ENCODE data around the gene B4GALT1.

The B4GALT1 gene

DNA sequence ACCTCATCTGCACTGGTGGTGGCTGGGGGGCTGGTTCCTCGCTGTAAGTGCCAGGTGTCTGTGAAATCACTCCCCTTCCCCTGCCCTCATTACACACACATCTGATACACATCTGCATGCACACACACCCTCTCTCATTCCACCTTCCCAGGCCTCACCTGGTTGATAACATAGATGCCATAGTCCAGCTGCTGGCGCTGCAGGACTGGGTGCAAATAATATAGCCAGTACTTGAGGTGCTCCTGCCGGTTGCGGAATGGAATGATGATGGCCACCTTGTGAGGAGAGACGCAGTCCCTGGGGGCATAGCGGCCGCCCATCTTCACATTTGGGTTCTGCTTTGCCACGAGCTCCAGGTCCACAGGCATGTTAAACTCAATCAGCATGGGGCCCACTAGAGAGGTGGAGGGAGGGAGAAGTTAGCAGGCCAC lies 32.1 kb downstream of the B4GALT1 start:
- FAIRE-seq (no peak), DNase-seq (ENCODE audit: insufficient read length) (no peak)
- TF ChIP-seq TAF1 (IDR thresholded peaks at IDR 0.05; ENCODE audit: borderline replicate concordance, low read depth, low read length) (no peak), POLR2A (IDR thresholded peaks at IDR 0.05; ENCODE audit: low read depth, low read length) (no peak), POLR2AphosphoS5 (IDR thresholded peaks at IDR 0.05; ENCODE audit: low read depth, low read length) (no peak)

DNA sequence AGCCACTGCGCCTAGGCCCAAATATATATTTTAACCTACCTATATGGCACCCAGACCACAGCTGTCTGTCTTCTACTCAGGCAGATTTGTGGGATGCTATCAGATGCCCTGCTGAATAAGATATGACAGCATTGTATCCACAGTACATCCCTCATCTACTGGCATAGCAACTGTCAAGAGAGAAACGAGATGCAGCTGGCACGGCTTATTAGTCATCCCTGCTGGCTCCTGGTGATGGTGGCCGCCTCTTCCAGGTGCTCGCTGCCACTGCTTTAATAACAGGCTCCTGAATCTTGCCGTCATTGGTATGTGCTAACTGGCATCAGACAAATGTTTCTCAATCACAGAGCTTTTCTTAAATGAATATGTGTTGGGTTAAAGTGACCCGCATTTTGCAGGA lies 34.0 kb downstream of the B4GALT1 start:
- FAIRE-seq (no peak), DNase-seq (ENCODE audit: insufficient read length) (no peak)
- no peak for TF ChIP-seq TAF1 (IDR thresholded peaks at IDR 0.05; ENCODE audit: borderline replicate concordance, low read depth, low read length)
- TF ChIP-seq POLR2AphosphoS5 (IDR thresholded peaks at IDR 0.05; ENCODE audit: low read depth, low read length), result no peak
- no peak for TF ChIP-seq POLR2A (IDR thresholded peaks at IDR 0.05; ENCODE audit: low read depth, low read length)

DNA sequence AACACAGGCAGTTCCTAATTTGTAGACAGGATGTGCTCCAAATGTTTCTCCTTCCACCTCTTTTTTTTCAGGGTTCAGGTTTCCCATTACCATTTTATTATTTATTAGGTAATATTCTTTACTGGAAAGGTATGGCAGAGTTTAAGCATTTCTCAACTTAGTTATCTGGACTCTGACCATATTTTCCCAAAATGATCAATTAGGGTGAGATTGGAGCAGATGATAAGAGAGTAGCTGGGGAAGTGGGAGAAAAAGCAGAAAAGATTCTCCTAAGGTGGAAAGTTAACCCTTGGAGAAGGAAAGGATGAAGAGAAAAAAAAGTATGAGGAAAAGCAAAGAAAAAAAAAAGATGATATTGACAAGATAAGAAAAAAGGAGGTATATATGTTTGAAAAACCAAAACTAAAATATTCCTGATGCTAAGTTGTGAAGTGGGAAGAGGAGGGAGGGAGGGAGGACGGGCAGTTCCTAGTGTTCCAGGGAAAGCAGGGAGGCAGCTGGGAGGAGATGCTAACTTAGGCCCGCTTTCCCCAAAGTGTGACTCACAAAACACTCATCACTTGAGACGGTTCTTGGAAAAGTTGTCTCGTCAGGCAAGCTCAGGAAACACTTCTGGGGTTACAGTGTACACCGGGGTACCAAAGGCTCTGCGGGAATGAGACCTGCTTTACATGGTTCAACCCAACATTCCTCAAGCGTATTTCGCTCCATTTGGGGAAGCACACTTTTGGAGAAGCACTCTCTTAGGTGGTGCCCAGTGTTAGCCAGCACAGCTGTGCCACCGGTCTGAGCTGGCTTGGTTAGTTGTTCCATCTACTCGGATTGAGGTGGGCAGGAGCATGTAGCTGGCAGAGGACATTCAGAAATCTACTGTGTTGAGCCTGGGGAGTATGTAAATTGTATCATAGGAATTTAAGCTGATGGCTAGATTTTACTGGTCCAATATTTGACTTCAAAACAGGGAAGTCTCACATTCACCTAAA lies 35.1 kb downstream of the B4GALT1 start:
- FAIRE-seq (no peak), DNase-seq (ENCODE audit: insufficient read length) (no peak)
- TF ChIP-seq POLR2AphosphoS5 (IDR thresholded peaks at IDR 0.05; ENCODE audit: low read depth, low read length), result no peak
- TF ChIP-seq TAF1 (IDR thresholded peaks at IDR 0.05; ENCODE audit: borderline replicate concordance, low read depth, low read length), result no peak
- no peak for TF ChIP-seq POLR2A (IDR thresholded peaks at IDR 0.05; ENCODE audit: low read depth, low read length)

DNA sequence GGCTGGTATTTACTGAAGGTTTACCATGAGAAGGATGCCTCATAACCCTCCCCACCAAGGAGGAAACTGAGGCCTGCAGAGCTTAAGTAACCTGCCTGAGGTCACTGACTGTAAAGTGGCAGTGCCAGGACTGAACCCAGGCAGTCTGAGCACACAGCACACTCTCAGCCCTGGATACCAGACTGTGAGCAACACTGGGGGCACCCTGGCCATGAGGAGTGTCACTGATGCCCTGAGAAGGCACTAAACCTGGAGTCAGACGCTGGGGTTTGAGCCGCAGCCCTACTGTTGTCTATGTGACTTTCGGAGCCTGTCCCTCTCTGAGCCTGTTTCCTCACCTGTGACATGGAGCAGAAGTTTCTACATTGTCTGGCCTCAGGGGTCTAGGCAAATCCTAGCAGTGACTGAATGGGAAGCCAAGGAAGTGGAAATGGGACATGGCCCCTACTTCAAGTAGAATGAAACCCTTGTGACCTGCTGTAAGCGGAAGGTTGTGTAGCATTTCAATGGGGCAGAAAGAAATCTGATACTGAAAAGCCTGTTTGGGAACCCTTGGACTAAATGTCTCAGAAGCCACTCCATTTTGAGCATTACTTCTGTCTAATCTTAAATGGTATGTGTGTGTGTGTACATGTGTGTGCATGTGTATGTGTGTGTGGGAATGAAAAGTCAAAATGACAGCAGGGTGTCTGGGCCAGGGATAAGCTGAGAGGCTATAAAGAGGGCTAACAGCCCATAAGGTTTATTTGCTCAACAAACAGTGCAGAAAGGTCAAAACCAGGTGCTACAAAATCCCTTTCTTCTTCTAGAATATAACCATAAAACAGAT lies 36.0 kb downstream of the B4GALT1 start:
- FAIRE-seq (no peak), DNase-seq (ENCODE audit: insufficient read length) (no peak)
- TF ChIP-seq POLR2AphosphoS5 (IDR thresholded peaks at IDR 0.05; ENCODE audit: low read depth, low read length), result no peak
- TF ChIP-seq POLR2A (IDR thresholded peaks at IDR 0.05; ENCODE audit: low read depth, low read length), result no peak
- no peak for TF ChIP-seq TAF1 (IDR thresholded peaks at IDR 0.05; ENCODE audit: borderline replicate concordance, low read depth, low read length)

DNA sequence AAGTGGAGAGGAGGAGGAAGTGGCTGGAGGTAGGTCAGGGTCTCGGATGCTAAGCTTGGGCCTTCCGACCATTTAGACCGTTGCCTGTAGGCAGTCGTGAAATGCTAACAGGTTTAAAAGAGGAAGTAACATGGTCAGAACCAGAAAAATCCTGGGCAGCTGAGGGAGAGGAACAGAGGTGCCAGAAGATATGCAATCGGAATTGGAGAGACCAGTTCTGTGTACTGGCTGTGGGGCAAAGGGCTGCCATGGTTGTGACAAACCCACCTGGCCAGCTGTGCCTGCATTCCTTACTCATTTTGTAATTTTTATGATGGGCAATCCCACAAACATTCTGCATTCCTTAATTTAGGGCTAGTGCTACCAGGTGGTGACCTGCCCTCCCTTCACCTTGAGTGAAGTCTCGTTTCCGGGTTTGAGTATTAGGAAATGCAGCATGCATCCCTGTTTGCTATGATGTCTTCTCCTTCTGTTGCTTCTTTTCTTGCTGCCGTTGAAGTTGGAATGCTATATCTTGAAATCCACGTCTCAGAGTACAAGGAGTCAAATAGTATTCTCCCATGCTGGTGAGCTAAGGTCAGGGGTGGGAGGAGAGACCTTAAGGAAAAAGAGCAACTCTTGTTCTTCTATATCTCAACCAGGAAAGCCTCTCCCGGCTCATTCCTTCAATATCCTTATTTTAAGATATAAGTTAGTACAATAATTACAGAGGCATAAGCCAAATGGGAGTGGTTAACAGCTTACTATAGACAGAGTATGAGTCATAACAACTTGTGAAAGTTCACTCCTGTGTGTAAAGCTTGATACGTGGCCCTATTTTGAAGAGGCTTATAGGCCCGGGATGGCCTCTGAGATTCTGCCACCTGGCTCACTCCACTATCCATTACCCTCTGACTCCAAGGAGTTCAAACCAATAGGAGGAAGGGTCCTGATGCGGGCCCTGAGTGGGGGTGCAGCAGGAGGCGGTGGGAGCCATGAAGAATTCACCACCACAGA lies 37.0 kb downstream of the B4GALT1 start:
- no peak for TF ChIP-seq TAF1 (IDR thresholded peaks at IDR 0.05; ENCODE audit: borderline replicate concordance, low read depth, low read length)
- peak; percentile 35; the same call in 1 of the 2 replicates for TF ChIP-seq POLR2A (IDR thresholded peaks at IDR 0.05; ENCODE audit: low read depth, low read length)
- FAIRE-seq, result peak; percentile 84
- no peak for DNase-seq (ENCODE audit: insufficient read length)

DNA sequence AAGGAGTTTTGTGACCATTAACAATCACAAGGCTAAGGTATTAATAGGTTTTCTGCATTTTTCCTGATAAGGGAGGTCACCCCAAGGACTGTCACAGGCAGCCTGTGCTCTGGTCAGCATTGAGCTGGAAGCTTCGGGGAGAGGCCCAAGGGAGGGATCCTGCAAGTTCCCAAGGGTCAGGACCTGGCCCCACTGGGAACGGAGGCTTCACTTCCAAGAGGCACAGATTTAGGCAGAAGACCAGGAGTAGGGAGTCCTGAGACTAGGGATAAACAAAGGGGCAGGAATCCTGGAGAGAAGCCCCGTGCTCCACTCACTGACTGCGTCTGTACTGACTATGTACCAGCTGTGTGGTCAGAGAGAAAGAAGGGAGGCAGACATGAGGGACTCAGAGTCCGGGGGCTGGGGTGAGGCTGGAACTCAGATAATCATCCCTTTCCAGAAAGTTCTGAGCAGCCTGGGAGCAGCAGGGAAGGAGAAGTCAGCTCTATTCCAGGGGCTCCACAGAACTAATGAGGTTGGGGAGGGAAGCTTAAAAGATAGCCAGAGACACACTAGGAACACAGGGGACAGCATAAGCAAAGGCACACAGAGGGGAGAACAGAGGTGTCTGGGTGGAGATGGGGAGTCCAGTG lies 37.8 kb downstream of the B4GALT1 start:
- no peak for TF ChIP-seq POLR2AphosphoS5 (IDR thresholded peaks at IDR 0.05; ENCODE audit: low read depth, low read length)
- TF ChIP-seq POLR2A (IDR thresholded peaks at IDR 0.05; ENCODE audit: low read depth, low read length), result no peak; the same call in 1 of the 2 replicates
- no peak for TF ChIP-seq TAF1 (IDR thresholded peaks at IDR 0.05; ENCODE audit: borderline replicate concordance, low read depth, low read length)
- FAIRE-seq, result no peak
- no peak for DNase-seq (ENCODE audit: insufficient read length)

DNA sequence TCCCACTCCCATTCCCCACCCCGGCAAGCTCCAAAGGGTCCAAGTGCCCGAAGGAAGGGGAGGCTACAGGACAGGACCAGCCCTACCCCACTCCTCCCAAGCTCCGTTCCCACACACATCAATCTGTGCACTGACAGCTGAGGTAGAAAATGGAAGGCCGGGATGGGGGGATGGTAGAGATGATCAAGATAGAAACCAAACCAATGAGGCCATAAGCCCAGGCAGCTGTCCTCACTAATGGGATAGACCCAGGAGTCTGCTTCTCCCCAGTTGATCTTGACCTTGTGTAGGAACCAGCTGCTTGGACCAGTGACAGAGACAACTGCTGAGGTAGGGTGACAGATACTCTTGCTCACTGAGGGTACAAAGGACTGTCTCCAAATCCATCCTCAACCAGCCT lies 38.6 kb downstream of the B4GALT1 start:
- DNase-seq (ENCODE audit: insufficient read length), result no peak
- no peak for FAIRE-seq

DNA sequence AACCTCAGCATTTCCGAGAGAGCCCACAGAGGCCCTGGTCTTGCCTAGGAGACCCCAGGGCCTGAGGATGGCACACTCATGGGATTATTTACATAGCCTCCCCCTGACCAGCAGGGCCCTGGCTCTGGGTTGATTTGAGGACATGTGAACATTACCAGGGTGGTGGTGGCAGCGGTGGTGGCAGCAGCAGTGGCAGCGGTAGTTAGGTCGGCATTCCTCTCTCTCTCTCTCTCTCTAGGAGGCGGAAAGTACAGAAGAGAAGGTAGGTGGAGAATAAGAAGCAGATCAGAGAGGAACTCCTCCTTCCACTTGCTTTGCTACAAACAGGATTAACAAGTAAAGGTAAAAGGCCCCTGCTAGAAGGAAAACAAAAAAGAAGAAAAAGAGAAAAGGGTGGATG lies 39.3 kb downstream of the B4GALT1 start:
- FAIRE-seq, result no peak
- TF ChIP-seq TAF1 (IDR thresholded peaks at IDR 0.05; ENCODE audit: borderline replicate concordance, low read depth, low read length) (no peak), POLR2A (IDR thresholded peaks at IDR 0.05; ENCODE audit: low read depth, low read length) (no peak), POLR2AphosphoS5 (IDR thresholded peaks at IDR 0.05; ENCODE audit: low read depth, low read length) (no peak)
- DNase-seq (ENCODE audit: insufficient read length), result no peak

More for the DNA sequence above, 38.6 kb downstream of the B4GALT1 start:
- TF ChIP-seq POLR2AphosphoS5 (IDR thresholded peaks at IDR 0.05; ENCODE audit: low read depth, low read length) (no peak), TAF1 (IDR thresholded peaks at IDR 0.05; ENCODE audit: borderline replicate concordance, low read depth, low read length) (no peak), POLR2A (IDR thresholded peaks at IDR 0.05; ENCODE audit: low read depth, low read length) (no peak)

DNA sequence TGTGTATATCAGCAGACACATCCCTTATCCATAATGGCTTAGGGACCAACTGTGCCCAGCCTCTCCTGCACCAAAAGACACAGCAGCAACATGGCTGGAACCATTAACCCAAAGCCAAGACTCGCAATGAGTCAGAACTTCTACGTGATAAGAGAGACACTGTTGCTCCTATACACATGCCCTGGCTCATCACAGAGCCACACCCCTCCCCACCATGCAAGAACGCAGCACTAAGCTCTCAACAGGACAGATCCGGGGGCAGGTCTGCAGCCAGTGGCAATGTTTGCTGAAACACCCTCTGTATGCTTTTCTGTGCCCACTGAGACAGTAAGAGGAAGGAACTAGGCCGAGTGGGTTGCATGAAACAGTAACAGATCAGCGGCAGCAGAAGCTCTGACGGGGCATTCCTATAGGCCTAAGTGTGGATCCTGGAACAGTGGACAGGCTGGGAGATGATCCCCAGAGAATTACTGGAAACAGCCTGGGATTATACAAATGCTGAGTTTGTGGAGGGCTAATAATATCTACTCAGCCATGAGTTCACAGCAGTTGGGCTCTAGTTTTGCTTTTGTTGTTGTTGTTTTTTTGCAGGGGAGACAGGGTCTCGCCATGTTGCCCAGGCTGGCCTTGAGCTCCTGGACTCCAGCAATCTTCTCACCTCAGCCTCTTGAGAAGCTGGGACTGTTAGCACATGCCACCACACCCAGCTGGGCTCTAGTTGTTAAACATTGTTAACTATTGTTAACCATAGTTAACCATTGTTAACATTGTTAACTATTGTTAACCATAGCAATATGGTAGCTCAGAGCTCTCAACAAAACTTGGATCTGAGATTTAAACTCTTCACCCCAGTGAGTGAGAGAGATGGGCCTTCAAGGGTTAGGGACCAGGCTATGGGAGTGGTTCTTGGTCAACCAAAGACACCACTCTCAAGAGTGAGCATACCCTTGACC lies 41.0 kb downstream of the B4GALT1 start:
- DNase-seq (ENCODE audit: insufficient read length), result no peak
- FAIRE-seq, result peak; percentile 71
- TF ChIP-seq TAF1 (IDR thresholded peaks at IDR 0.05; ENCODE audit: borderline replicate concordance, low read depth, low read length) (no peak), POLR2A (IDR thresholded peaks at IDR 0.05; ENCODE audit: low read depth, low read length) (no peak), POLR2AphosphoS5 (IDR thresholded peaks at IDR 0.05; ENCODE audit: low read depth, low read length) (no peak)

Measured in GM12892 (cell line).